Measurements from ENCODE around the gene GSS. TPM values are rescaled to one million over a fixed set of nuclear protein-coding genes. Genes with fewer than 3 reads are reported as not detected.

GSS gene
- total RNA-seq, 4 donors from 2014 or later = 14.1 to 33.0 (median 23.8) TPM

GRCh38 chr20:34888468-34888867, 67.1 kb downstream of the GSS start:
- H3K27me3 ChIP-seq = no peaks in the 10 kb centered on the region
- TF ChIP-seq POLR2A (IDR thresholded peaks at IDR 0.05) (no peak), CTCF (IDR thresholded peaks at IDR 0.05 in 4 of 5, conservative IDR thresholded peaks at IDR 0.05 in 1 of 5) (no peak)
- H3K4me3 ChIP-seq = no peak overlapping the region
- intact Hi-C loops (cut with DNase I; ENCODE audit: low total_unique reads) = no loop called here
- H3K4me1 ChIP-seq = peaks cover 47 to 64% of the 10 kb centered on the region in 2 donors
- DNase-seq (no peak), ATAC-seq (no peak)
- peaks cover 0 to 29% of the 10 kb centered on the region in 2 donors for H3K36me3 ChIP-seq
- H3K27ac ChIP-seq = peak overlapping the region; percentile 55 to 79 (median 71)
- in situ Hi-C loops (cut with MboI; ENCODE audit: low sequenced_read_pairs in 4 of 4) = no loop called here
- H3K9me3 ChIP-seq = no peaks in the 10 kb centered on the region

GRCh38 chr20:34887023-34887422, 68.6 kb downstream of the GSS start:
- in situ Hi-C loops (cut with MboI; ENCODE audit: low sequenced_read_pairs in 4 of 4) = no loop called here
- Histone ChIP-seq H3K36me3 (peaks cover 0 to 35% of the 10 kb centered on the region in 2 donors), H3K4me1 (peaks cover 40 to 53% of the 10 kb centered on the region in 2 donors), H3K27me3 (no peaks in the 10 kb centered on the region), H3K4me3 (no peak overlapping the region), H3K9me3 (no peaks in the 10 kb centered on the region), H3K27ac (peak overlapping the region; percentile 55 to 79 (median 71))
- no peak for ATAC-seq
- intact Hi-C loops (cut with DNase I; ENCODE audit: low total_unique reads) = no loop called here
- TF ChIP-seq CTCF (IDR thresholded peaks at IDR 0.05 in 4 of 5, conservative IDR thresholded peaks at IDR 0.05 in 1 of 5) = no peak
- TF ChIP-seq POLR2A (IDR thresholded peaks at IDR 0.05) = no peak
- no peak for DNase-seq

- DNase-seq (no peak), ATAC-seq (no peak)
- no peaks in the 10 kb centered on the region for H3K9me3 ChIP-seq
- in situ Hi-C loops (cut with MboI; ENCODE audit: low sequenced_read_pairs in 4 of 4) (no loop called here), intact Hi-C loops (cut with DNase I; ENCODE audit: low total_unique reads) (no loop called here)
- H3K27me3 ChIP-seq = no peaks in the 10 kb centered on the region
- peaks cover 0 to 35% of the 10 kb centered on the region in 2 donors for H3K36me3 ChIP-seq
- no peak for TF ChIP-seq POLR2A (IDR thresholded peaks at IDR 0.05)
- TF ChIP-seq CTCF (IDR thresholded peaks at IDR 0.05 in 4 of 5, conservative IDR thresholded peaks at IDR 0.05 in 1 of 5) = no peak
- H3K27ac ChIP-seq = peak overlapping the region; percentile 11 to 79 (median 62)
- H3K4me1 ChIP-seq = peaks cover 32 to 50% of the 10 kb centered on the region in 2 donors
- no peak overlapping the region for H3K4me3 ChIP-seq
Observed at GRCh38 chr20:34886122-34886521, 69.5 kb downstream of the GSS start.

GRCh38 chr20:34884260-34884659, 71.3 kb downstream of the GSS start:
- H3K9me3 ChIP-seq = no peaks in the 10 kb centered on the region
- peak overlapping the region; percentile 5 to 66 (median 41) for H3K27ac ChIP-seq
- intact Hi-C loops (cut with DNase I; ENCODE audit: low total_unique reads) = no loop called here
- TF ChIP-seq POLR2A (IDR thresholded peaks at IDR 0.05) (no peak), CTCF (IDR thresholded peaks at IDR 0.05 in 4 of 5, conservative IDR thresholded peaks at IDR 0.05 in 1 of 5) (no peak)
- H3K4me3 ChIP-seq = no peak overlapping the region
- DNase-seq = no peak
- in situ Hi-C loops (cut with MboI; ENCODE audit: low sequenced_read_pairs in 4 of 4) = no loop called here
- H3K4me1 ChIP-seq = peaks cover 35 to 43% of the 10 kb centered on the region in 2 donors
- ATAC-seq = no peak
- H3K36me3 ChIP-seq = peaks cover 0 to 35% of the 10 kb centered on the region in 2 donors
- H3K27me3 ChIP-seq = no peaks in the 10 kb centered on the region

GRCh38 chr20:34883809-34884208, 71.8 kb downstream of the GSS start:
- TF ChIP-seq POLR2A (IDR thresholded peaks at IDR 0.05) (no peak), CTCF (IDR thresholded peaks at IDR 0.05 in 4 of 5, conservative IDR thresholded peaks at IDR 0.05 in 1 of 5) (no peak)
- peaks cover 35 to 46% of the 10 kb centered on the region in 2 donors for H3K4me1 ChIP-seq
- in situ Hi-C loops (cut with MboI; ENCODE audit: low sequenced_read_pairs in 4 of 4) = no loop called here
- peak overlapping the region in 3 of 4 donors; percentile 46 to 66 (median 62) for H3K27ac ChIP-seq
- ATAC-seq (no peak), DNase-seq (no peak)
- no peak overlapping the region for H3K4me3 ChIP-seq
- intact Hi-C loops (cut with DNase I; ENCODE audit: low total_unique reads) = no loop called here
- H3K36me3 ChIP-seq = peaks cover 0 to 35% of the 10 kb centered on the region in 2 donors
- H3K9me3 ChIP-seq = no peaks in the 10 kb centered on the region
- H3K27me3 ChIP-seq = no peaks in the 10 kb centered on the region
